ENCODE data around the gene KPNA6.
"Not testable (repeated sequence)": the region's sequence is repeated elsewhere in the genome, so short reads cannot be mapped to it uniquely, and the experiment has no call there.

Gene KPNA6

GRCh38 chr1:32107742-32108661 is at the start of gene KPNA6:
TSS of gene KPNA6 (plus strand) at chr1:32108056. CDS start at chr1:32108131, 75 bp downstream.
- H3K27me3 ChIP-seq (ENCODE audit: control insufficient read depth, insufficient read depth, low read length) = no peaks in the 10 kb centered on the region
- no peaks in the 10 kb centered on the region for H3K9me3 ChIP-seq (ENCODE audit: control insufficient read depth, low read depth, low read length)
- H3K4me3 ChIP-seq (ENCODE audit: low read length) = peak within 1 kb of the TSS; percentile 88
- peak within 1 kb of the TSS; percentile 98 for H3K9ac ChIP-seq (ENCODE audit: low read length)
- H3K4me1 ChIP-seq (ENCODE audit: control insufficient read depth, low read depth, low read length) = no peaks in the 10 kb centered on the region
- H3K27ac ChIP-seq (ENCODE audit: low read length) = peak within 1 kb of the TSS; percentile 86
- no peaks in the 10 kb centered on the region for H3K36me3 ChIP-seq (ENCODE audit: control insufficient read depth, low read depth, low read length)

GRCh38 chr1:32060914-32061313 is 46.9 kb upstream of the KPNA6 start:
- H3K36me3 ChIP-seq (ENCODE audit: control insufficient read depth, low read depth, low read length) = peaks cover 47% of the 10 kb centered on the region
- no peaks in the 10 kb centered on the region for H3K27me3 ChIP-seq (ENCODE audit: control insufficient read depth, insufficient read depth, low read length)
- no peak overlapping the region for H3K27ac ChIP-seq (ENCODE audit: low read length)
- peaks cover 35% of the 10 kb centered on the region for H3K4me1 ChIP-seq (ENCODE audit: control insufficient read depth, low read depth, low read length)
- H3K9ac ChIP-seq (ENCODE audit: low read length) = no peak overlapping the region
- no peak overlapping the region for H3K4me3 ChIP-seq (ENCODE audit: low read length)
- no peaks in the 10 kb centered on the region for H3K9me3 ChIP-seq (ENCODE audit: control insufficient read depth, low read depth, low read length)

DNA sequence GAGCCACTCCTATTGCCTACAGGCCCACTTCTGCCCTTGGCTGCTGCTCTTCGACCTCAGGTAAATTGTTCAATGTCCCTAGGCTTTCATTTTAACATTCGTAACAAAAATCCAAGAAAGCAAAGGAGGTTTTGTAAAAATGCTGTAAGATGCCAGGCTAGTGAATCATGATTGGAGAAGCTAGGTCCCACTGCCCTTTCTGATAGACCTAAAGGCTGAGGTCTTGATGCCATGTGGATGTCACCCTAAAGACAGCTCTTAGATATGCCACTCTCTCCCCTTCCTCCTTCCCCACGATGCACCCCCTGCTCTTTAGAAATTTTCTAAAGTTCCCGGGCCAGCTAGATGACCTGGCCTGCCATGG is 45.0 kb upstream of the KPNA6 start:
- no peaks in the 10 kb centered on the region for H3K9me3 ChIP-seq (ENCODE audit: control insufficient read depth, low read depth, low read length)
- H3K4me1 ChIP-seq (ENCODE audit: control insufficient read depth, low read depth, low read length) = peaks cover 35% of the 10 kb centered on the region
- no peak overlapping the region for H3K4me3 ChIP-seq (ENCODE audit: low read length)
- H3K9ac ChIP-seq (ENCODE audit: low read length) = peak overlapping the region; percentile 24
- H3K27ac ChIP-seq (ENCODE audit: low read length) = peak overlapping the region; percentile 18
- peaks cover 34% of the 10 kb centered on the region for H3K36me3 ChIP-seq (ENCODE audit: control insufficient read depth, low read depth, low read length)
- H3K27me3 ChIP-seq (ENCODE audit: control insufficient read depth, insufficient read depth, low read length) = no peaks in the 10 kb centered on the region

GRCh38 chr1:32063261-32063681 is 44.6 kb upstream of the KPNA6 start:
- Histone ChIP-seq H3K4me1 (ENCODE audit: control insufficient read depth, low read depth, low read length) (peaks cover 35% of the 10 kb centered on the region), H3K9me3 (ENCODE audit: control insufficient read depth, low read depth, low read length) (no peaks in the 10 kb centered on the region), H3K27me3 (ENCODE audit: control insufficient read depth, insufficient read depth, low read length) (no peaks in the 10 kb centered on the region), H3K27ac (ENCODE audit: low read length) (no peak overlapping the region), H3K4me3 (ENCODE audit: low read length) (no peak overlapping the region), H3K36me3 (ENCODE audit: control insufficient read depth, low read depth, low read length) (peaks cover 30% of the 10 kb centered on the region), H3K9ac (ENCODE audit: low read length) (no peak overlapping the region)

DNA sequence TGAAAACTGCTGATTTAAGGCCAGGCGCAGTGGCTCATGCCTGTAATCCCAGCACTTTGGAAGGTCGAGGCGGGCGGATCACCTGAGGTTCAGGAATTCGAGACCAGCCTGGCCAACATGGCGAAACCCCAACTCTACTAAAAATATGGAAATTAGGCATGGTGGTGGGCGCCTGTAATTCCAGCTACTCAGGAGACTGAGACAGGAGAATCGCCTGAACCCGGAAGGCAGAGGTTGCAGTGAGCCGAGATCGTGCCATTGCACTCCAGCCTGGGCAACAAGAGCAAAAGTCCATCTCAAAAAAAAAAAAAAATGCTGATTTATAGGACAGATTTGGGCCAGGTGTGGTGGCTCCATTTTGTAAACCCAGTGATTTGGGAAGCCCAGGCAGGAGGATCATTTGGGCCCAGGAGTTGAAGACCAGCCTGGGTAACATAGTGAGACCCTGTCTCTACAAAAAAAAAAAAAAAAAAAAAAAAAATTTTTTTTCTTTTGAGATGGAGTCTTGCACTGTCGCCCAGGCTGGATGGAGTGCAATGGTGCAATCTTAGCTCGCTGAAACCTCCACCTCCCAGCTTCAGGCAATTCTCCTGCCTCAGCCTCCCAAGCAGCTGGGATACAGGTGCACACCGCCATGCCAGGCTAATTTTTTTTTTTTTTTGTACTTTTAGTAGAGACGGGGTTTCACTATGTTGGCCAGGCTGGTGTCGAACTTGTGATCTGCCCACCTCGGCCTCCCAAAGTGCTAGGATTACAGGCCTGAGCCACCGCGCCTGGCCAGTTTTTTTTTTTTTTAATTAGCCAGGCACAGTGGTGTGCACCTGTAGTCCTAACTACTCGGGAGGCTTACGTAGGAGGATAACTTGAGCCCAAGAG is 42.0 kb upstream of the KPNA6 start:
- peaks cover 28% of the 10 kb centered on the region for H3K4me1 ChIP-seq (ENCODE audit: control insufficient read depth, low read depth, low read length)
- not testable (repeated sequence) for H3K27ac ChIP-seq (ENCODE audit: low read length); H3K4me3 ChIP-seq (ENCODE audit: low read length); H3K36me3 ChIP-seq (ENCODE audit: control insufficient read depth, low read depth, low read length); H3K27me3 ChIP-seq (ENCODE audit: control insufficient read depth, insufficient read depth, low read length); H3K9ac ChIP-seq (ENCODE audit: low read length); H3K9me3 ChIP-seq (ENCODE audit: control insufficient read depth, low read depth, low read length)

DNA sequence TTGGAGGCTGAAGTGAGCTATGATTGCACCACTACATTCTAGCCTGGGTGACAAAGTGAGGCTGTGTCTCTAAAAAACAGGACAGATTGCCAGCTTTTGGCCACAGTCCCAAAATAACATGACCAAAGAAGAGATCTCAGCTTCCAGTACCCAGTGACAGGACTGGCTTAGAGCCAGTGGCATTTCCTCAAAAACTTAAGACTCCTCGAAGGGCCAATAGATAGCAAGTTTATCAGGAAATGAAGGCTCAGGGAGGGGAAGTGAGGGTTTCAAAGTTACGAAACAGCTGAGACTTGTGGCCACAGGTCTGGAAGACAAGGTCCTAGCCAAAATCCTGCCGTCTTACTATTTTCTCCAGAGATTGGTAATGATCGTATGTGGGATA is 41.4 kb upstream of the KPNA6 start:
- Histone ChIP-seq H3K9ac (ENCODE audit: low read length) (no peak overlapping the region), H3K36me3 (ENCODE audit: control insufficient read depth, low read depth, low read length) (peaks cover 2% of the 10 kb centered on the region), H3K27me3 (ENCODE audit: control insufficient read depth, insufficient read depth, low read length) (no peaks in the 10 kb centered on the region), H3K4me1 (ENCODE audit: control insufficient read depth, low read depth, low read length) (peaks cover 22% of the 10 kb centered on the region), H3K9me3 (ENCODE audit: control insufficient read depth, low read depth, low read length) (no peaks in the 10 kb centered on the region), H3K27ac (ENCODE audit: low read length) (no peak overlapping the region), H3K4me3 (ENCODE audit: low read length) (no peak overlapping the region)

DNA sequence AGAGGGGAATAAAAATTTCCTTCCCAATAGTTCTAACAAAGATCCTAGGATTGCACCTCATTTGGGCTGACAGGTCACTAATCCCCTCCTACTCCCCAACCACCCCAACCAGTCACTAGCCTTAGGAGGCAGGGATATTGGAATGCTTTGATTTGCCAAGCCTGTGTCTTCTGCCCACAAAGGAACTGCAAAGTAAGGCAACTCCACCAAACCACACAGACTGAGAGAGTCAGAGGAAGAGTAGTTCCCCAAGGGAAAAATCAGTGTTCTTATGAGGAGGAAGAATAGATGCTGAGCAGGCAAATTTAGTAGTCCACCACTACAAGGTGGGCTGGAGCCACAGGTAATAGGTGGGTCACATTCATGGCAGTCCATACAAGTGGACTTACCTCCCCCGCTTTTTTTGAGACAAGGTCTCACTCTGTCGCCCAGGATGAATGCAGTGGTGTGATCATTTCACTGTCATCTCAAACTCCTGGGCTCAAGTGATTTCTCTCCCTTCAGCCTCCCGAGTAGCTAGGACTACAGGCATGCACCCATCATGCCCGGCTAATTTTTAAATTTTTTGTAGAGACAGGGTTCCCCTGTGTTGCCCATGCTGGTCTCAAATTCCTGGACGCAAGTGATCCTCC is 38.8 kb upstream of the KPNA6 start:
- Histone ChIP-seq H3K36me3 (ENCODE audit: control insufficient read depth, low read depth, low read length) (no peaks in the 10 kb centered on the region), H3K4me1 (ENCODE audit: control insufficient read depth, low read depth, low read length) (peaks cover 15% of the 10 kb centered on the region), H3K4me3 (ENCODE audit: low read length) (no peak overlapping the region), H3K27ac (ENCODE audit: low read length) (no peak overlapping the region), H3K9ac (ENCODE audit: low read length) (no peak overlapping the region), H3K9me3 (ENCODE audit: control insufficient read depth, low read depth, low read length) (no peaks in the 10 kb centered on the region), H3K27me3 (ENCODE audit: control insufficient read depth, insufficient read depth, low read length) (no peaks in the 10 kb centered on the region)

DNA sequence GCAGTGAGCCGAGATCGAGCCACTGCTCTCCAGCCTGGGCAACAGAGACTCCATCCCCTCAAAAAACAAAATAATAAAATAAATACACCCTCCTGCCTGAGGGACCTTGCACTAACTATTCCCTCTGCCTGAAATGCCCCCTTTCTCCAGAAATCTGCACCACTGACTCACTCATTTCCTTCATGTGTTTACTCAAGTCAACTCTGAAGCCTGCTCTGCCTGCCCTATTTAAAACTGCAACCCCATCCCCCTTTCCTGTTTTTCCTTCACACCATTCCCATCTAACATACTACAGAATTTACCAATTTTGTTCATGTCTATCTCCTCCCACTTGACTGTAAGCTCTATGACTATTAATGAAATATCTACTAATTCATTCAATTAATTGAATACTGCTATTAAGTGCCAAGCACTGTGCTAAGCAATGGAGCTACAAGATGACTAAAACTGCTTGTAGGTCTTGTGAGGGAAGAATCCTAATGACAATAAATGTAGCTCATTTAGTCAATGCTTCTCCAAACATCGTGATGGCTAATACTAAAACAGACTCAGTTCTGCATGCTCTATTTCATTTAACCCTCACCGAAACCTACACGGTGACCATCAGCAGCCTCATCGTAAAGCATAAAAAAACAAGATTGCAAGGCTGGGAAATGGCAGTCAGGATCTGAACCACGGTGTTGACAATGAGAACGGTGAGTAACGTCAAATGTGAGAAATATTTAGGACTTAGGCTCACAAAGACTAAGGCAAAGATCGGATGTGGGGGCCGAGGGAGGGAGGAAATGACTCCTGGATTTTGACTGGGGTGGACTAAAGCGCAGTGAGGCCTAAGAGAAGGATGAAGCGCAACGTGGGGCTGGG is 35.9 kb upstream of the KPNA6 start:
- Histone ChIP-seq H3K36me3 (ENCODE audit: control insufficient read depth, low read depth, low read length) (peaks cover 17% of the 10 kb centered on the region), H3K9me3 (ENCODE audit: control insufficient read depth, low read depth, low read length) (no peaks in the 10 kb centered on the region), H3K4me1 (ENCODE audit: control insufficient read depth, low read depth, low read length) (peaks cover 15% of the 10 kb centered on the region), H3K27ac (ENCODE audit: low read length) (peak overlapping the region; percentile 91), H3K4me3 (ENCODE audit: low read length) (peak overlapping the region; percentile 79), H3K9ac (ENCODE audit: low read length) (peak overlapping the region; percentile 91), H3K27me3 (ENCODE audit: control insufficient read depth, insufficient read depth, low read length) (no peaks in the 10 kb centered on the region)

- H3K27ac ChIP-seq (ENCODE audit: low read length) = peak within 1 kb of the TSS; percentile 91
Measured at GRCh38 chr1:32072622-32073298, 35.1 kb upstream of the KPNA6 start, which contains the start of gene TMEM39B. TSS of gene TMEM39B (plus strand) at chr1:32072939. CDS start at chr1:32073048, 109 bp downstream.

More at GRCh38 chr1:32072622-32073298, 35.1 kb upstream of the KPNA6 start, which contains the start of gene TMEM39B:
- H3K4me3 ChIP-seq (ENCODE audit: low read length) = peak within 1 kb of the TSS; percentile 79
- H3K9ac ChIP-seq (ENCODE audit: low read length) = peak within 1 kb of the TSS; percentile 91
- no peaks in the 10 kb centered on the region for H3K9me3 ChIP-seq (ENCODE audit: control insufficient read depth, low read depth, low read length)
- peaks cover 25% of the 10 kb centered on the region for H3K36me3 ChIP-seq (ENCODE audit: control insufficient read depth, low read depth, low read length)
- H3K4me1 ChIP-seq (ENCODE audit: control insufficient read depth, low read depth, low read length) = peaks cover 15% of the 10 kb centered on the region
- no peaks in the 10 kb centered on the region for H3K27me3 ChIP-seq (ENCODE audit: control insufficient read depth, insufficient read depth, low read length)
